DMS 273 treated with DMSO at 0.1 percent for 48 hours (cell line): ENCODE data around the gene STRA8.
A peak's percentile ranks its signal among the peaks of the same experiment; 100 is the strongest.

Experiments used
- DNase-seq: peaks from one replicate; lab custom pipeline; 2025; lab: John Stamatoyannopoulos, UW

STRA8 gene

GRCh38 chr7:135238112-135238744, 4.6 kb downstream of the STRA8 start:
- no peak for DNase-seq

- DNase-seq = no peak
These were observed 5.6 kb downstream of the STRA8 start for GRCh38 chr7:135239263-135239662.

- DNase-seq = peak; percentile 52
These were observed 6.8 kb downstream of the STRA8 start for GRCh38 chr7:135240441-135240840.

- DNase-seq = no peak
These were observed 8.6 kb downstream of the STRA8 start for GRCh38 chr7:135242096-135242684.

GRCh38 chr7:135245226-135246190, 11.9 kb downstream of the STRA8 start:
- no peak for DNase-seq

GRCh38 chr7:135246191-135246825, 12.7 kb downstream of the STRA8 start:
- no peak for DNase-seq

GRCh38 chr7:135247746-135248471, 14.3 kb downstream of the STRA8 start:
- DNase-seq = no peak

GRCh38 chr7:135248546-135248945, 14.9 kb downstream of the STRA8 start:
- no peak for DNase-seq

- DNase-seq = no peak
These were observed 18.1 kb downstream of the STRA8 start for GRCh38 chr7:135251496-135252391.

- DNase-seq = no peak
These were observed 20.5 kb downstream of the STRA8 start for GRCh38 chr7:135253851-135254771.

- DNase-seq = no peak
These were observed 24.2 kb downstream of the STRA8 start for GRCh38 chr7:135257790-135258189.

GRCh38 chr7:135258585-135258984, 24.9 kb downstream of the STRA8 start:
- DNase-seq = no peak

GRCh38 chr7:135259702-135260101, 26.1 kb downstream of the STRA8 start:
- no peak for DNase-seq

- DNase-seq = no peak
These were observed 26.8 kb downstream of the STRA8 start for GRCh38 chr7:135260470-135260869.

- no peak for DNase-seq
These were observed 27.5 kb downstream of the STRA8 start for GRCh38 chr7:135260930-135261721.

GRCh38 chr7:135262623-135263320, 29.1 kb downstream of the STRA8 start:
- DNase-seq = no peak

- DNase-seq = no peak
These were observed 29.8 kb downstream of the STRA8 start for GRCh38 chr7:135263321-135263970.

- DNase-seq = no peak
These were observed 32.0 kb downstream of the STRA8 start for GRCh38 chr7:135265637-135266036.
